ENCODE data around the gene DPYSL3. TPM values are rescaled to one million over a fixed set of nuclear protein-coding genes. Genes with fewer than 3 reads are reported as not detected.
A peak's percentile ranks its signal among the peaks of the same experiment; 100 is the strongest.
"Not testable (repeated sequence)": the region's sequence is repeated elsewhere in the genome, so short reads cannot be mapped to it uniquely, and the experiment has no call there.

Gene DPYSL3
- total RNA-seq: 888 TPM

- peak; percentile 39 to 44 for DNase-seq (ENCODE audit: low spot score in 2 of 2)
- no peak for FAIRE-seq
Observed at GRCh38 chr5:147509710-147510651, at the start of gene DPYSL3. Gene DPYSL3 (minus strand): TSS chr5:147510068. CDS start chr5:147509858, 210 bp downstream.

- FAIRE-seq: no peak
- DNase-seq (ENCODE audit: low spot score in 2 of 2): no peak
Observed at GRCh38 chr5:147558826-147559225, 49.0 kb upstream of the DPYSL3 start.

GRCh38 chr5:147557876-147558745 is 48.2 kb upstream of the DPYSL3 start:
- DNase-seq (ENCODE audit: low spot score in 2 of 2) (no peak), FAIRE-seq (no peak)

- FAIRE-seq: no peak
- no peak for DNase-seq (ENCODE audit: low spot score in 2 of 2)
Observed at GRCh38 chr5:147555176-147555575, 45.3 kb upstream of the DPYSL3 start.

- FAIRE-seq (no peak), DNase-seq (ENCODE audit: low spot score in 2 of 2) (no peak)
Observed at GRCh38 chr5:147554261-147554817, 44.5 kb upstream of the DPYSL3 start.

GRCh38 chr5:147553817-147554216 is 43.9 kb upstream of the DPYSL3 start:
- FAIRE-seq: not testable (repeated sequence)

GRCh38 chr5:147552897-147553296 is 43.0 kb upstream of the DPYSL3 start:
- DNase-seq (ENCODE audit: low spot score in 2 of 2): no peak
- no peak for FAIRE-seq

More at GRCh38 chr5:147553817-147554216, 43.9 kb upstream of the DPYSL3 start:
- not testable (repeated sequence) for DNase-seq (ENCODE audit: low spot score in 2 of 2)

GRCh38 chr5:147551677-147552076 is 41.8 kb upstream of the DPYSL3 start:
- DNase-seq (ENCODE audit: low spot score in 2 of 2): no peak
- no peak for FAIRE-seq

- FAIRE-seq: no peak
- DNase-seq (ENCODE audit: low spot score in 2 of 2): no peak
Observed at GRCh38 chr5:147547730-147548129, 37.9 kb upstream of the DPYSL3 start.

GRCh38 chr5:147544556-147544955 is 34.7 kb upstream of the DPYSL3 start:
- FAIRE-seq: no peak
- DNase-seq (ENCODE audit: low spot score in 2 of 2): no peak

- FAIRE-seq (no peak), DNase-seq (ENCODE audit: low spot score in 2 of 2) (no peak)
Observed at GRCh38 chr5:147539053-147539452, 29.2 kb upstream of the DPYSL3 start.

- no peak for DNase-seq (ENCODE audit: low spot score in 2 of 2)
Observed at GRCh38 chr5:147538236-147538635, 28.4 kb upstream of the DPYSL3 start.

GRCh38 chr5:147534172-147534951 is 24.5 kb upstream of the DPYSL3 start:
- DNase-seq (ENCODE audit: low spot score in 2 of 2): no peak
- FAIRE-seq: no peak

More at GRCh38 chr5:147538236-147538635, 28.4 kb upstream of the DPYSL3 start:
- no peak for FAIRE-seq

- DNase-seq (ENCODE audit: low spot score in 2 of 2) (no peak), FAIRE-seq (no peak)
Observed at GRCh38 chr5:147532156-147532555, 22.3 kb upstream of the DPYSL3 start.

- FAIRE-seq (no peak), DNase-seq (ENCODE audit: low spot score in 2 of 2) (peak in 1 of 2 donors; percentile 11)
Observed at GRCh38 chr5:147530530-147531389, 20.9 kb upstream of the DPYSL3 start.

- no peak for FAIRE-seq
Observed at GRCh38 chr5:147523069-147523468, 13.2 kb upstream of the DPYSL3 start.

GRCh38 chr5:147522435-147522834 is 12.6 kb upstream of the DPYSL3 start:
- FAIRE-seq: no peak
- no peak for DNase-seq (ENCODE audit: low spot score in 2 of 2)

More at GRCh38 chr5:147523069-147523468, 13.2 kb upstream of the DPYSL3 start:
- no peak for DNase-seq (ENCODE audit: low spot score in 2 of 2)

- FAIRE-seq: no peak
- DNase-seq (ENCODE audit: low spot score in 2 of 2): no peak
Observed at GRCh38 chr5:147520450-147520849, 10.6 kb upstream of the DPYSL3 start.

- DNase-seq (ENCODE audit: low spot score in 2 of 2) (no peak), FAIRE-seq (no peak)
Observed at GRCh38 chr5:147519380-147519779, 9.5 kb upstream of the DPYSL3 start.

Measured in frontal cortex (tissue), 4 donors.